ENCODE results near the gene CIAPIN1.

The CIAPIN1 gene

GRCh38 chr16:57447186-57447962 is at the start of gene CIAPIN1, which contains the start of gene COQ9:
TSS of gene CIAPIN1 (minus strand) at chr16:57447385. CDS start at chr16:57440928, 6,457 bp downstream.
TSS of gene COQ9 (plus strand) at chr16:57447479. CDS start at chr16:57447506, 27 bp downstream.
- Histone ChIP-seq H3K36me3 (ENCODE audit: control insufficient read depth, insufficient read depth, low read length, severe bottlenecking) (peaks cover 12% of the 10 kb centered on the region), H3K9me3 (ENCODE audit: control insufficient read depth, low read length) (no peaks in the 10 kb centered on the region), H3K4me1 (ENCODE audit: control insufficient read depth, insufficient read depth, low read length) (peaks cover 34% of the 10 kb centered on the region), H3K9ac (ENCODE audit: low read length) (peak within 1 kb of the TSS; percentile 98), H3K27me3 (replicated peaks; ENCODE audit: control insufficient read depth, insufficient read depth, low read length) (no peaks in the 10 kb centered on the region), H3K4me3 (ENCODE audit: low read length) (peak within 1 kb of the TSS; percentile 85)
- DNase-seq (ENCODE audit: low read depth): peak; percentile 98

- H3K27me3 ChIP-seq (replicated peaks; ENCODE audit: control insufficient read depth, insufficient read depth, low read length): peaks cover 15% of the 10 kb centered on the region
- no peaks in the 10 kb centered on the region for H3K36me3 ChIP-seq (ENCODE audit: control insufficient read depth, insufficient read depth, low read length, severe bottlenecking)
- H3K9me3 ChIP-seq (ENCODE audit: control insufficient read depth, low read length): no peaks in the 10 kb centered on the region
- H3K4me3 ChIP-seq (ENCODE audit: low read length): no peak overlapping the region
- DNase-seq (ENCODE audit: low read depth): no peak
- H3K9ac ChIP-seq (ENCODE audit: low read length): no peak overlapping the region
- H3K4me1 ChIP-seq (ENCODE audit: control insufficient read depth, insufficient read depth, low read length): no peaks in the 10 kb centered on the region
Measured at GRCh38 chr16:57493767-57494166, 46.6 kb upstream of the CIAPIN1 start.

- peaks cover 13% of the 10 kb centered on the region for H3K4me1 ChIP-seq (ENCODE audit: control insufficient read depth, insufficient read depth, low read length)
- no peak overlapping the region for H3K4me3 ChIP-seq (ENCODE audit: low read length)
- H3K9ac ChIP-seq (ENCODE audit: low read length): no peak overlapping the region
- no peak for DNase-seq (ENCODE audit: low read depth)
- H3K36me3 ChIP-seq (ENCODE audit: control insufficient read depth, insufficient read depth, low read length, severe bottlenecking): no peaks in the 10 kb centered on the region
- H3K9me3 ChIP-seq (ENCODE audit: control insufficient read depth, low read length): no peaks in the 10 kb centered on the region
- H3K27me3 ChIP-seq (replicated peaks; ENCODE audit: control insufficient read depth, insufficient read depth, low read length): peaks cover under 1% of the 10 kb centered on the region
Measured at GRCh38 chr16:57489229-57489628, 42.0 kb upstream of the CIAPIN1 start.

- H3K9me3 ChIP-seq (ENCODE audit: control insufficient read depth, low read length): no peaks in the 10 kb centered on the region
- no peaks in the 10 kb centered on the region for H3K36me3 ChIP-seq (ENCODE audit: control insufficient read depth, insufficient read depth, low read length, severe bottlenecking)
- DNase-seq (ENCODE audit: low read depth): no peak
- H3K4me1 ChIP-seq (ENCODE audit: control insufficient read depth, insufficient read depth, low read length): peaks cover 13% of the 10 kb centered on the region
- no peaks in the 10 kb centered on the region for H3K27me3 ChIP-seq (replicated peaks; ENCODE audit: control insufficient read depth, insufficient read depth, low read length)
- H3K9ac ChIP-seq (ENCODE audit: low read length): peak overlapping the region; percentile 59
- H3K4me3 ChIP-seq (ENCODE audit: low read length): peak overlapping the region; percentile 77
Measured at GRCh38 chr16:57486858-57487834, 40.0 kb upstream of the CIAPIN1 start.

- Histone ChIP-seq H3K9ac (ENCODE audit: low read length) (peak within 1 kb of the TSS; percentile 88), H3K27me3 (replicated peaks; ENCODE audit: control insufficient read depth, insufficient read depth, low read length) (no peaks in the 10 kb centered on the region)
Measured at GRCh38 chr16:57485916-57486857, 39.0 kb upstream of the CIAPIN1 start, which contains the start of gene DOK4. TSS of gene DOK4 (minus strand) at chr16:57486493. CDS start at chr16:57479507, 6,986 bp downstream.

GRCh38 chr16:57485091-57485915 is 38.1 kb upstream of the CIAPIN1 start:
- H3K4me3 ChIP-seq (ENCODE audit: low read length): peak overlapping the region; percentile 87
- peaks cover 13% of the 10 kb centered on the region for H3K4me1 ChIP-seq (ENCODE audit: control insufficient read depth, insufficient read depth, low read length)
- H3K27me3 ChIP-seq (replicated peaks; ENCODE audit: control insufficient read depth, insufficient read depth, low read length): no peaks in the 10 kb centered on the region
- H3K9me3 ChIP-seq (ENCODE audit: control insufficient read depth, low read length): no peaks in the 10 kb centered on the region
- no peaks in the 10 kb centered on the region for H3K36me3 ChIP-seq (ENCODE audit: control insufficient read depth, insufficient read depth, low read length, severe bottlenecking)
- no peak for DNase-seq (ENCODE audit: low read depth)
- peak overlapping the region; percentile 88 for H3K9ac ChIP-seq (ENCODE audit: low read length)

More at GRCh38 chr16:57485916-57486857, 39.0 kb upstream of the CIAPIN1 start, which contains the start of gene DOK4:
- H3K9me3 ChIP-seq (ENCODE audit: control insufficient read depth, low read length): no peaks in the 10 kb centered on the region
- peaks cover 13% of the 10 kb centered on the region for H3K4me1 ChIP-seq (ENCODE audit: control insufficient read depth, insufficient read depth, low read length)
- peak within 1 kb of the TSS; percentile 87 for H3K4me3 ChIP-seq (ENCODE audit: low read length)
- DNase-seq (ENCODE audit: low read depth): peak; percentile 93
- no peaks in the 10 kb centered on the region for H3K36me3 ChIP-seq (ENCODE audit: control insufficient read depth, insufficient read depth, low read length, severe bottlenecking)

GRCh38 chr16:57484515-57485005 is 37.4 kb upstream of the CIAPIN1 start:
- Histone ChIP-seq H3K4me1 (ENCODE audit: control insufficient read depth, insufficient read depth, low read length) (peaks cover 17% of the 10 kb centered on the region), H3K9me3 (ENCODE audit: control insufficient read depth, low read length) (no peaks in the 10 kb centered on the region), H3K27me3 (replicated peaks; ENCODE audit: control insufficient read depth, insufficient read depth, low read length) (no peaks in the 10 kb centered on the region), H3K4me3 (ENCODE audit: low read length) (no peak overlapping the region), H3K36me3 (ENCODE audit: control insufficient read depth, insufficient read depth, low read length, severe bottlenecking) (no peaks in the 10 kb centered on the region), H3K9ac (ENCODE audit: low read length) (no peak overlapping the region)
- no peak for DNase-seq (ENCODE audit: low read depth)

GRCh38 chr16:57483725-57484514 is 36.7 kb upstream of the CIAPIN1 start:
- Histone ChIP-seq H3K36me3 (ENCODE audit: control insufficient read depth, insufficient read depth, low read length, severe bottlenecking) (no peaks in the 10 kb centered on the region), H3K4me1 (ENCODE audit: control insufficient read depth, insufficient read depth, low read length) (peaks cover 23% of the 10 kb centered on the region), H3K4me3 (ENCODE audit: low read length) (no peak overlapping the region), H3K27me3 (replicated peaks; ENCODE audit: control insufficient read depth, insufficient read depth, low read length) (no peaks in the 10 kb centered on the region), H3K9me3 (ENCODE audit: control insufficient read depth, low read length) (no peaks in the 10 kb centered on the region), H3K9ac (ENCODE audit: low read length) (no peak overlapping the region)
- DNase-seq (ENCODE audit: low read depth): no peak

- H3K9me3 ChIP-seq (ENCODE audit: control insufficient read depth, low read length): no peaks in the 10 kb centered on the region
- DNase-seq (ENCODE audit: low read depth): no peak
- H3K4me1 ChIP-seq (ENCODE audit: control insufficient read depth, insufficient read depth, low read length): peaks cover 31% of the 10 kb centered on the region
- no peaks in the 10 kb centered on the region for H3K36me3 ChIP-seq (ENCODE audit: control insufficient read depth, insufficient read depth, low read length, severe bottlenecking)
- no peak overlapping the region for H3K4me3 ChIP-seq (ENCODE audit: low read length)
- H3K27me3 ChIP-seq (replicated peaks; ENCODE audit: control insufficient read depth, insufficient read depth, low read length): no peaks in the 10 kb centered on the region
- no peak overlapping the region for H3K9ac ChIP-seq (ENCODE audit: low read length)
Measured at GRCh38 chr16:57482845-57483545, 35.8 kb upstream of the CIAPIN1 start.

Measured in adipocyte (in vitro differentiated cells).